GM12875 (cell line): Measurements from ENCODE around the gene CDK17.
A peak's percentile ranks its signal among the peaks of the same experiment; 100 is the strongest.
"Not testable (repeated sequence)": the region's sequence is repeated elsewhere in the genome, so short reads cannot be mapped to it uniquely, and the experiment has no call there.

Experiments used
- H3K4me3 ChIP-seq: one replicate; pipeline ENCODE4 v1.5.1; 2011; ENCODE audit warnings: low read depth, low read length, control low read depth
- TF ChIP-seq, protein P1 (sequence below): IDR thresholded peaks from 2 replicates; pipeline ENCODE4 v1.5.1; 2011; ENCODE audit warnings: low read depth, mild to moderate bottlenecking, control low read depth, inconsistent platforms, low read length, moderate library complexity, borderline replicate concordance; ENCODE audit not compliant: insufficient read depth

The CDK17 gene

DNA sequence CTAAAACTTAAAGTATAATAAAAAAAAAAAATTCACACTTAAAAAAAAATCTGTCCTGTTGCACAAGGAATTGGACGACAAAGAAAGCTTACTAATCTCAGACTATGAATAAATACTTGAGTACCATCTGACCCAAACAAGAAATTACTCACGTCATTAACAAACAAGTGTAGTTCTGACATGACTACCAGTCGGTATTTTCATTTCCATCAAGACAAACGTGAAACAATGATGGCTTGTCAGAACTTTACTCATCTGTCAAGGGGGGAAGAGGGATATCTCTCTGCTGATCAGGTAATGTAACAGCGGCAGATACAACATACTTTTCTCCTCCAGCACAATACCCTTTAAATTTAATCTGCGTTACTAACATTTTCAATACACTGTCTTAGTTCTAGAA lies 78.3 kb downstream of the CDK17 start:
- no peak overlapping the region for H3K4me3 ChIP-seq
- TF ChIP-seq, protein P1, sequence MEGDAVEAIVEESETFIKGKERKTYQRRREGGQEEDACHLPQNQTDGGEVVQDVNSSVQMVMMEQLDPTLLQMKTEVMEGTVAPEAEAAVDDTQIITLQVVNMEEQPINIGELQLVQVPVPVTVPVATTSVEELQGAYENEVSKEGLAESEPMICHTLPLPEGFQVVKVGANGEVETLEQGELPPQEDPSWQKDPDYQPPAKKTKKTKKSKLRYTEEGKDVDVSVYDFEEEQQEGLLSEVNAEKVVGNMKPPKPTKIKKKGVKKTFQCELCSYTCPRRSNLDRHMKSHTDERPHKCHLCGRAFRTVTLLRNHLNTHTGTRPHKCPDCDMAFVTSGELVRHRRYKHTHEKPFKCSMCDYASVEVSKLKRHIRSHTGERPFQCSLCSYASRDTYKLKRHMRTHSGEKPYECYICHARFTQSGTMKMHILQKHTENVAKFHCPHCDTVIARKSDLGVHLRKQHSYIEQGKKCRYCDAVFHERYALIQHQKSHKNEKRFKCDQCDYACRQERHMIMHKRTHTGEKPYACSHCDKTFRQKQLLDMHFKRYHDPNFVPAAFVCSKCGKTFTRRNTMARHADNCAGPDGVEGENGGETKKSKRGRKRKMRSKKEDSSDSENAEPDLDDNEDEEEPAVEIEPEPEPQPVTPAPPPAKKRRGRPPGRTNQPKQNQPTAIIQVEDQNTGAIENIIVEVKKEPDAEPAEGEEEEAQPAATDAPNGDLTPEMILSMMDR, result no peak

DNA sequence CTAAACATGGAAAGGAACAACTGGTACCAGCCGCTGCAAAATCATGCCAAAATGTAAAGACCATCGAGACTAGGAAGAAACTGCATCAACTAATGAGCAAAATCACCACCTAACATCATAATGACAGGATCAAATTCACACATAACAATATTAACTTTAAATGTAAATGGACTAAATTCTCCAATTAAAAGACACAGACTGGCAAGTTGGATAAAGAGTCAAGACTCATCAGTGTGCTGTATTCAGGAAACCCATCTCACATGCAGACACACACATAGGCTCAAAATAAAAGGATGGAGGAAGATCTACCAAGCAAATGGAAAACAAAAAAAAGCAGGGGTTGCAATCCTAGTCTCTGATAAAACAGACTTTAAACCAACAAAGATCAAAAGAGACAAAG lies 82.4 kb downstream of the CDK17 start:
- H3K4me3 ChIP-seq, result not testable (repeated sequence)

DNA sequence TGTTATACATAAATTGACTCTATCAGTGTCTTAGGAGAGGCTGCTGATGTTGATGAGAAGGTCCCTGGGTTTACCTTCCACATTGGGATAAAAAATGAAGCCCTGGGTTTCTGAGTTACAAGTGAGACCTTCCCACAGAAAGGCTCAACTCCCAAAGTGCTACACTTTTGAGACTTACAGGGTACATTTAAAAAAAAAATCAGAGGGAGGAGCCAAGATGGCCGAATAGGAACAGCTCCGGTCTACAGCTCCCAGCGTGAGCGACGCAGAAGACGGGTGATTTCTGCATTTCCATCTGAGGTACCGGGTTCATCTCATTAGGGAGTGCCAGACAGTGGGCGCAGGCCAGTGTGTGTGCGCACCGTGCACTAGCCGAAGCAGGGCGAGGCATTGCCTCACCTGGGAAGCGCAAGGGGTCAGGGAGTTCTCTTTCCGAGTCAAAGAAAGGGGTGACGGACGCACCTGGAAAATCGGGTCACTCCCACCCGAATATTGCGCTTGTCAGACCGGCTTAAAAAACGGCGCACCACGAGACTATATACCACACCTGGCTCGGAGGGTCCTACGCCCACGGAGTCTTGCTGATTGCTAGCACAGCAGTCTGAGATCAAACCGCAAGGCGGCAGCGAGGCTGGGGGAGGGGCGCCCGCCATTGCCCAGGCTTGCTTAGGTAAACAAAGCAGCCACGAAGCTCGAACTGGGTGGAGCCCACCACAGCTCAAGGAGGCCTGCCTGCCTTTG lies 84.3 kb downstream of the CDK17 start:
- H3K4me3 ChIP-seq, result peak overlapping the region; percentile 39

DNA sequence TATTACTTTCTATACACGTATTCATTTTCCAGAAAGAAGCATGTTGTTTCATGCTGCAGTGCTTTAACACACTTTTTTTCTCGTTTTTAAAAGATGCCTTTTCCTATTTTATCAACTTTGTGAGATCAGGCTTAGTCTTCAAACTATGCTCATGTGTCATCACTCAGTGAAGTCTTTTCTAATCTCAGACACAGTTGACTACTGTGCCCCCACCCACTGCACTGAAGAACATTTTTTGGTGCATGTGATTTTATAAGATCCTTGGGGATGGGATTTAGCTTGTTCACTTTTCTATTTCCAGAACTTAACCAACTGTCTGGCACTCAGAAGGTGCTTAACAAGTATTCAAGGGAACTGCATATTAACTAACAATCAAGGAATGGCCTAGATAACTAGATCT lies 85.5 kb downstream of the CDK17 start:
- TF ChIP-seq, protein P1, result no peak
- H3K4me3 ChIP-seq, result no peak overlapping the region

DNA sequence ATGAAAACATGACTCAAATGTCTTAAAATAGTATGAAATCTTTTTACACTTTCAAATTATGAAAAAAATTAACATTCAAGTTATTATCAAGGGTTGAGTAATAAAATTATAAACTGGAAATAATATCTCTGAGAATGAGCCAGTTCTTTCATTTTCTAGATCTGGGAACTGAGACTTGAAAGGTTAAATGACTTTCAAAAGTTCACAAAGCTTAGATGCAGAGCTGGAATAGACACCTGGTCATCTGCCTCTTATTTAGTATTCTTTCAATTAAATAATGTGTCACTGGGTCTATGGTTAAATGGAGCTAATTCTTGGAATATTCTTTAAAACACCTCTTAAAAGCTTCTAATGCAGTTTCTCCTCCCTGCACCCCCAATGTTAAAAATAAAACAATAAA lies 86.6 kb downstream of the CDK17 start:
- no peak overlapping the region for H3K4me3 ChIP-seq
- TF ChIP-seq, protein P1, result no peak

DNA sequence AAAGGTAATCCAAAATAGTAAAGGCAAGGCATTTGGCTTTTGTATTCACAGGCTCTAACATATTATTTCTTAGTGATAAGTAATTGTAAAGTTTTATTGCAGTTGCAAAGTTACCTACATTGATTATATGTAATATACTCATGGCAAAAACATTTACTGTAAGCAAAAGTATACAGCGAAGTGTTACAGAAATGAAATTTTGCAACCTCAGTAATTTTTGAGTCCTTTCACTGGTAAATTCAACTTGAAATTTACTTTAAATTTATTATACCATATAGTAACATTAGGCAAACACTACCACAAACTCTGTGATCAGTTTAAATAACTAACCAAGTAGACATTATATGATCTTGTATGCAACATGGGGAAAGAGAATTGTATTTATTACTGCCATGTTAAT lies 89.0 kb downstream of the CDK17 start:
- no peak overlapping the region for H3K4me3 ChIP-seq
- TF ChIP-seq, protein P1, result no peak

DNA sequence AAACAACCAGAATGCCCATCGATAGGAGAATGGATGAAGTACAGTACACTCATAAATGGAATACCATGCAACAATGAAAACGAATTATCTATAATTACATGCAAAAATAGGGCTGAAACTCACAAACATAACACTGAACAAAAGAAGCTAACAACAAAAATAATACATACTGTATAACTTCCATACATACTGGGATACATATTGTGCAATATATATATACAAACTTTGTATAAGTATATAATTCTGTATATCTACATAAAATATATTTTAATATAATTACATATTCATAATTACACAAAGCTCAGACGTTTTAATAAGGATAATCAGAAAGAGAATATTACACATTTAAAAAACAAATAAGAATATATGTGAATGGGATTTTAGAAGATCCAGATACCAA lies 90.2 kb downstream of the CDK17 start:
- TF ChIP-seq, protein P1, result no peak
- H3K4me3 ChIP-seq, result no peak overlapping the region

DNA sequence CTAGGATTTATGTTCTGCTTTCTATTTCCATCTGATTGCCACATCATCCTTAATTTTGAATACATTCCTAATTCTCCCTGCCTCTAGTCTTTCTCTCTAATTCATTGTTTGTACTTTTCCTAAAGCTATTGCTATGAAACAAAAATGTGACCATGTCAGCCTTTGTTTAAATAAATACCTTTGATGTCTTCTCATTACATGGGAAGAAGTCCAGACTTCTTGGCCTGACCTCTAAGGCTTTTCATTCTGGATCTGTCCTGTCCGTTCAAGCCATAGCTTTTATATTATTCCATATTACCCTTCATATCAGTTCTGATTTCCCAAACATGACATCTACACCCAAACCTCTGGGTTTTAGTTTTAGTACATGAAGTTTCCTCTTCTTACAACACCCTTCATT lies 91.4 kb downstream of the CDK17 start:
- H3K4me3 ChIP-seq, result no peak overlapping the region
- TF ChIP-seq, protein P1, result no peak
